Osteocyte (in vitro differentiated cells): Measurements from ENCODE around the gene GFM1. TPM values are rescaled to one million over a fixed set of nuclear protein-coding genes. Genes with fewer than 3 reads are reported as not detected.
A peak's percentile ranks its signal among the peaks of the same experiment; 100 is the strongest.

Experiments used
- DNase-seq: peaks from one replicate; pipeline ENCODE4 v3.0.0; 2021; ENCODE audit warnings: mixed read lengths; ENCODE audit not compliant: unreplicated experiment; ENCODE audit errors: extremely low spot score
- H3K27ac Mint-ChIP-seq: one replicate; pipeline ENCODE4 v1.8.0; 2021; ENCODE audit warnings: mild to moderate bottlenecking, mixed read lengths; ENCODE audit not compliant: unreplicated experiment
- H3K27me3 Mint-ChIP-seq: one replicate; pipeline ENCODE4 v1.8.0; 2021; ENCODE audit warnings: mixed read lengths; ENCODE audit not compliant: unreplicated experiment
- H3K36me3 Mint-ChIP-seq: one replicate; pipeline ENCODE4 v1.8.0; 2021; ENCODE audit warnings: mixed read lengths; ENCODE audit not compliant: unreplicated experiment
- H3K4me1 Mint-ChIP-seq: one replicate; pipeline ENCODE4 v1.8.0; 2021; ENCODE audit warnings: mixed read lengths; ENCODE audit not compliant: unreplicated experiment
- H3K4me3 Mint-ChIP-seq: one replicate; pipeline ENCODE4 v1.8.0; 2021; ENCODE audit warnings: mild to moderate bottlenecking, moderate library complexity, mixed read lengths; ENCODE audit not compliant: unreplicated experiment
- H3K9me3 Mint-ChIP-seq: one replicate; pipeline ENCODE4 v1.8.0; 2021; ENCODE audit warnings: mixed read lengths; ENCODE audit not compliant: unreplicated experiment
- CTCF ChIP-seq: fragments of 200-600 bp; sonication (generic); IDR thresholded peaks from 2 replicates; pipeline ENCODE4 v1.5.0; 2021; ENCODE audit warnings: antibody characterized with exemption, mild to moderate bottlenecking, moderate library complexity
- total RNA-seq: library from RNA; stranded (reverse); gene quantifications from 2 replicates; pipeline ENCODE4 v1.2.1, GENCODE V29; 2021

GFM1 gene
- total RNA-seq, 1 donor from 2014 or later = 38.0 TPM

- Mint-ChIP-seq H3K27ac (no peak overlapping the region), H3K4me1 (no peaks in the 10 kb centered on the region), H3K4me3 (no peak overlapping the region), H3K36me3 (peaks cover 35% of the 10 kb centered on the region), H3K27me3 (no peaks in the 10 kb centered on the region), H3K9me3 (no peaks in the 10 kb centered on the region)
- no peak for DNase-seq
- TF ChIP-seq CTCF = no peak
These were observed 18.9 kb downstream of the GFM1 start for GRCh38 chr3:158663246-158663645.

GRCh38 chr3:158663832-158664231, 19.5 kb downstream of the GFM1 start:
- DNase-seq = no peak
- no peak overlapping the region for H3K27ac Mint-ChIP-seq
- H3K9me3 Mint-ChIP-seq = no peaks in the 10 kb centered on the region
- H3K36me3 Mint-ChIP-seq = peaks cover 37% of the 10 kb centered on the region
- H3K4me3 Mint-ChIP-seq = no peak overlapping the region
- no peaks in the 10 kb centered on the region for H3K27me3 Mint-ChIP-seq
- H3K4me1 Mint-ChIP-seq = no peaks in the 10 kb centered on the region
- no peak for TF ChIP-seq CTCF

- Mint-ChIP-seq H3K9me3 (no peaks in the 10 kb centered on the region), H3K4me1 (peaks cover 4% of the 10 kb centered on the region), H3K27ac (no peak overlapping the region), H3K27me3 (no peaks in the 10 kb centered on the region), H3K36me3 (peaks cover 38% of the 10 kb centered on the region), H3K4me3 (no peak overlapping the region)
- DNase-seq = no peak
- TF ChIP-seq CTCF = no peak
These were observed 22.1 kb downstream of the GFM1 start for GRCh38 chr3:158666416-158666815.

GRCh38 chr3:158668506-158668905, 24.2 kb downstream of the GFM1 start:
- Mint-ChIP-seq H3K27ac (no peak overlapping the region), H3K4me1 (peaks cover 20% of the 10 kb centered on the region), H3K27me3 (no peaks in the 10 kb centered on the region), H3K4me3 (no peak overlapping the region), H3K9me3 (no peaks in the 10 kb centered on the region), H3K36me3 (peaks cover 30% of the 10 kb centered on the region)
- DNase-seq = no peak
- no peak for TF ChIP-seq CTCF

- no peak for DNase-seq
- H3K27ac Mint-ChIP-seq = peak overlapping the region; percentile 93
- H3K4me1 Mint-ChIP-seq = peaks cover 20% of the 10 kb centered on the region
- H3K9me3 Mint-ChIP-seq = no peaks in the 10 kb centered on the region
- no peaks in the 10 kb centered on the region for H3K27me3 Mint-ChIP-seq
- TF ChIP-seq CTCF = no peak
- peaks cover 11% of the 10 kb centered on the region for H3K36me3 Mint-ChIP-seq
- peak overlapping the region; percentile 88 for H3K4me3 Mint-ChIP-seq
These were observed 27.5 kb downstream of the GFM1 start for GRCh38 chr3:158671821-158672214.
